Measurements from ENCODE around the gene RANBP3.

DNA sequence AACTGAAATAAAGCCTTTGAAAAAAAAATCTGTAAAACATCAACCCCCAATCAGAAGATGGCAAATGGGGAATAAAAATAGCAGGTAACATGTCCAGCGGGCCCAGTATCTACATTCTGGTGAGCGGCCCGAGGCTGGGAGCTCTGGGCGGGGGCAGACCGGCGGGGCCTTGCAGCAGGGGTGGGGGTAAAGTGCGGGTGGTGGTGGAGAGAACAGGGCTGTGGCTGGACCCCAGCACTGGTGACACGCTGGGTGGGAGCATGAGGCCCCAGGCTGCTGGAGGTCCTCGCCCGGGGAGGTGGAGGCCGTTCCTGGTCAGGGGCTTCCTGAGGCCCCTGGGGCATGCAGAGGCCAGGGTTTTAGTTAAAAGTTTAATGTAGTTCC, 62.2 kb downstream of the RANBP3 start:
- TF ChIP-seq, protein P1, sequence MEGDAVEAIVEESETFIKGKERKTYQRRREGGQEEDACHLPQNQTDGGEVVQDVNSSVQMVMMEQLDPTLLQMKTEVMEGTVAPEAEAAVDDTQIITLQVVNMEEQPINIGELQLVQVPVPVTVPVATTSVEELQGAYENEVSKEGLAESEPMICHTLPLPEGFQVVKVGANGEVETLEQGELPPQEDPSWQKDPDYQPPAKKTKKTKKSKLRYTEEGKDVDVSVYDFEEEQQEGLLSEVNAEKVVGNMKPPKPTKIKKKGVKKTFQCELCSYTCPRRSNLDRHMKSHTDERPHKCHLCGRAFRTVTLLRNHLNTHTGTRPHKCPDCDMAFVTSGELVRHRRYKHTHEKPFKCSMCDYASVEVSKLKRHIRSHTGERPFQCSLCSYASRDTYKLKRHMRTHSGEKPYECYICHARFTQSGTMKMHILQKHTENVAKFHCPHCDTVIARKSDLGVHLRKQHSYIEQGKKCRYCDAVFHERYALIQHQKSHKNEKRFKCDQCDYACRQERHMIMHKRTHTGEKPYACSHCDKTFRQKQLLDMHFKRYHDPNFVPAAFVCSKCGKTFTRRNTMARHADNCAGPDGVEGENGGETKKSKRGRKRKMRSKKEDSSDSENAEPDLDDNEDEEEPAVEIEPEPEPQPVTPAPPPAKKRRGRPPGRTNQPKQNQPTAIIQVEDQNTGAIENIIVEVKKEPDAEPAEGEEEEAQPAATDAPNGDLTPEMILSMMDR (IDR thresholded peaks at IDR 0.05; ENCODE audit: low read length) = no peak
- no peak for TF ChIP-seq EZH2 (optimal IDR thresholded peaks at IDR 0.05; ENCODE audit: low read depth, low read length)

All from MM.1S (cell line).